Activated CD8-positive, alpha-beta memory T cell treated with anti-CD3 and anti-CD28 coated beads for 24 hours (primary cell): ENCODE data around the gene DGKB.

Experiments
- DNase-seq: peaks from one replicate; pipeline ENCODE4 v3.0.0-alpha.2; 2020

Gene DGKB

DNA sequence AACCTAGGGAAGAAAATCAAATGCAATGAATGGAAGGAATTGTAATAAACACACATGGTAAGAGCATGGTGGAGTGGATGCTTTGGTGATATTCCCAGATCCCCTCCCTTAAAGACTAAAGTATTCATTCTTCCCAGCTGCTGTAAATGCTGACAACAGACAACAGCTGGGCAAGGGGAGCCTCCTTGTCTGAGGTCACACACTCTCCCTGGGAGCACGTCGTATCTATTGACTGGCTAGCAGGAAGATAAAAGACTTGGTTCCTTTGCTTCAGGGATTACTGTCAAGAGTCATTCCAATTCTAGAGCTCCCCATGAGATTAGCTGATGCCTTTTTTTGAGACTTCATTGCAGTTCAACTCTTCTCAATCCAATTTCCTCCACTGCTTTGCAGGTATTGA lies 469.6 kb downstream of the DGKB start:
- no peak for DNase-seq

DNA sequence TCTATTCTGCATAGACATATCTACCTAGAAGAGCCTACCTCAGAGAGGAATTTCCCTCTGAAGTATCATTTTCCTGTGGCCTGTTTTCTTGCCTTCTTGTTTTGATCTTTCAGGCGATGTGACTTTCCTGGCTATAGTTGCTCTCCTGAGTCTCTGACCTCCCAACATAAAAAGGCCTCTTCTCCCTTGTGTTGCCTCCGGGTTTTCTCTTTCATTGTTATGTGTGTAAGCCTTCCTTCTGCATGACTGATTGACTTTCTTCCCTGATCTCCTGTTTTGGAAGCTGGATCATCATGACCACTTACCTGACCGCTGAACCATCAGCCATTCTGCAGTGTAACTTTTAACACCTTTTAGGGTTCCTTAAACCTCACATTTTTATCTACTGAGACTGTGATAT lies 471.6 kb downstream of the DGKB start:
- no peak for DNase-seq

GRCh38 chr7:14425559-14425958 lies 477.0 kb downstream of the DGKB start:
- DNase-seq: no peak

GRCh38 chr7:14424675-14425074 lies 477.9 kb downstream of the DGKB start:
- no peak for DNase-seq

GRCh38 chr7:14420768-14421167 lies 481.8 kb downstream of the DGKB start:
- DNase-seq: no peak

- DNase-seq: no peak
Measured at GRCh38 chr7:14419531-14419930, 483.0 kb downstream of the DGKB start.

GRCh38 chr7:14418633-14419032 lies 483.9 kb downstream of the DGKB start:
- no peak for DNase-seq

DNA sequence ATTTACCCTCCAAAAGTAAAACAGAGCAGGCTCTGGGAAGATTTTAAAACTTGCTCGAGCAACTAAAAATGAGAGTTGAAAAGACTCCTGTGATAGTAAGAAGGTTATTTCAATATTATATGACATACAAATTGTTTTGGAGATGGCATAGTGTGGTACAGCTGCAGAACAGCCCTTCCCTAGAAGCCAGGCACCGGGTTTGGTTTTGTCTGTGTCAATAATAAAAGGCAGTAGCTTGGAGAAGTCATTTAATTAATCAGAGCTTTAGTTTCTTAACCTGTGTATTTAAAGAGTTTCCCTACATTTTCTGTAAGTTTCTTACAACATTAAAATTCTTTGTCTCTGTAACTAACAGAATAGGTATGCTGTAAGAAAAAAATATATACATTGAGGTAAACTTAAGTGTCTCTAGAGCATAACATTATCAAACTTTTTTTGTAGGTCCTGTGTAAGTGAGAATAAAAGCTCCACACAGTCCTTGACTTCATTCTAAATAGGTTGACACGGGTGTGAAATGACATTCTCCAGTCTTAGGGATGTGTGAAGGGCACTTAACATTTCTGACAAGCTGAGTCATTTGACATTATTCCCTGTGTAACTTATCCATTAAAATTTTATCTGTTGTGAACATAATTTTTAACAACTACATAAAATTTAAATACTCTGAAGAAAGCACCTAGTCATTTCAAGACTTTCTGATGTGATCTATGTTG lies 488.1 kb downstream of the DGKB start:
- DNase-seq: no peak

DNA sequence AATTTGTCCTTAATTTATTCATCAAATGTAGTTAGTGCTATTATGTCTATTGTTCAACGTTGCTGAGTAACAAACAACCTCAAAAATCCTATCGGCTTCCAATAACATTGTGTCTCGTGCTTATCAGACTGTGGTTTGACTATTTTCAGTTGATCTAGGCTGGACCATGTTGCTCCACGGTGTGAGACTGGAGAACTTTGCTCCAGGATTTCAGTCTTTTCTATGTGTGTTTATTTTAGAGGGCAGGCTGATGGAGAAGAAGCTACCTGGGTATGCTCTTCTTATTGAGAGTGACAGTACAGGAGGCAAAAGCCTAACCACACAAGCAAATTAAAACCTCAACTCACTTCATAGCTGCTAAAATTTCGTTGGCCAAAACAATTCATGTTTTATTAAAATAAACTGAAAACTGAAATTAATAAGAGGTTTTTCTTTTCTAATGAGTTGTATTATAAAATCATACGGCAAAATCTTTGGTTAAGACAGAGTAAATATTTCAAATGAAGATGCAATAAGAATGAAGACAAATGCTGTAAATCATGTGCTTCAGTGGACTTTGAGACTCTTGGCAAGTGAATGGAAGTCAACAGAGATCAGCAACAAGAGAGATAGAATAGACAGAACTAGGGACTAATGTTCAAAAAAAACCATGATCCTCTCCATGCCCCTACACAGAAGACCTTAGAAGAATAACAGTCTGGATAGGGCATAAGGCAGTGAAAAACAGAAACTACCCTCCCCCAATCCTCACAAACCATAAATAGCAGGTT lies 495.1 kb downstream of the DGKB start:
- no peak for DNase-seq

DNA sequence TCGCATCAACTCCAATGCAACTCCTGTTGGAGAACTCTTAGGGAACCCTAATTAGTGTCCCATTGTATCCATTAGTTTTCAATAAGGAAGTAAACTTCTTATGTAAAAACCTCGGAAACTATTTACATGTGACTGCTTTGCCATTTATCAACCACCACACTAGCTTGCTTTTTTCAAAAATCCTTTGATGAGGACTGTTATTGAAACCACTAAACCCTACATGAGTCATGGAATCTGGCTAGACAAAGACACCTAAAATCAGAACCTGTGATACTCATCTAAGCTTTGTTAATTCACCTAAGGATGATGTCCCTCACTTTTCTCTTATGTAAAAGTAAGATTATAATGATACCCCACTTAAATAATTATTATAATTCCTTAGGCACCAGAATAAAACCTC lies 499.0 kb downstream of the DGKB start:
- DNase-seq: no peak

DNA sequence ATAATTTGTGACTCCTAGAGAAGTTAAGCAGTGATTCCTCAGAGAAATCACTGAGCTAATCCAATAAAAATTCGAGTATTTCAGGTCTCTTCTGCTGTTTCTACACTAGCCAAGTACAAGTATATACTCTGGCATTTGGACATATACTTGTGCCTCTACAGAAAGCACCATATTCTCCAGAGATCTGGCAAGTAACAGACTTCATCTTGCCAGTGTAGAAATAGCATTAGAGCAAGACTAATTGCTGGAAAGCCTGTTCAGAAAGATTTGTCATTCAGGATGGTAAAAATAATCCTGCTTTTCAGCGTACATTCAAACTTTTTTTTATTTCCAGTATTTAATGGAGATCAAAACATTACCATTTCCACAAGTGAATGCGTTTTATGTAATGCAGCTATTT lies 502.3 kb downstream of the DGKB start:
- no peak for DNase-seq

GRCh38 chr7:14398526-14398925 lies 504.0 kb downstream of the DGKB start:
- DNase-seq: no peak

DNA sequence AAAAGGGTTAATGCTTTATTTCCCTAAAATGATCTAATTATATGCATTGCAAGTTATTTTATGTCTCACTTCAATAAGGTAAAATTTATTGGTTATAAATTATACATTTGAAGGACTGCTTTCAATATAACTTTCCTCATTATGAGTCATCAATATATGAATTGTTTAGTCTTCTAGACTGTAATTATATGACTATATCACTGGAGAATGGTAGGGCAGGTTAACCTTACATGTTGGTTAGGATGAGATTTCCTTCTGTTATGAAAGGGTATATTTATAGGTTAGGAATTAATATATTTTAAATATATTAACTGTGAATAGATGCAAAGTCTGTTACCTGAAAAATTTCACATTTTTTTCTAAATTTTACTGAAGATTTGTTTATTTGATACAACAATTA lies 506.7 kb downstream of the DGKB start:
- no peak for DNase-seq

DNA sequence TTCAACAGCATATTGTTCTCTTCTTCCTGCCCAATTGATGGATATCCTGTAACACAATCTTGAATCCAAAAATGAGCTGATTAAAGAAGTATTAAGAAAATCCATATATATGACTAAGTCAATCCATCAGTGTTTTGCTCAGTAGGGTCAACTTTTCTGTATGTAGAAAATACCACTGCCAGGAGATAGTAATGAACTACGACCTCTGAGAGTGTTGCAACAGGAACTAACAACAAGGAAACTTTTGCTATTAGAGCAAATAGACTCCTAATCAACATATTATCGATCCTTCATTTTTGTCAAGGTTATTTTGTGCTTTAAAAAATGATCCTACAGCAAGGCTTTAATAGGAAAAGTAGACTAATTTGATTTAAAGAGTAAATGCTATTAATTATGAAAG lies 507.8 kb downstream of the DGKB start:
- no peak for DNase-seq

DNA sequence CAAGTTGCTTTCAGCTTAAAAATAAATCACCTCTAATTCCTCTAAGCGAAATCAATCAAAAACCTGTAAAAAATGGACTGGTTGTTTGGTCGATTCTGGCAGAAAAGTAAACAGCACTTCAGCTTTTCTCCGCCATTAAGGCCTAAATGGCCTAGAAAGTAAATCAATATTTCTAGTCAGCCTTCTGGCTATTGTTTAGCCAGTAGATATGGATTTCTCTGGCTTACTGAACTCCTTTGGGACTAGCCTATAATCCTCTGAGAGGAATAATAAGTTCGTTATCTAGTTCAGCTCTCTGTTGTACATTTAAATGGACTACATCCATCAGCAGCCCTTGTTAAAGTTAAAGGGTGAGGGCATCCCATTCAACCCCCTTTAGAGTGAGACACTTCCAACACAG lies 513.0 kb downstream of the DGKB start:
- no peak for DNase-seq

GRCh38 chr7:14389181-14389591 lies 513.4 kb downstream of the DGKB start:
- no peak for DNase-seq

GRCh38 chr7:14385074-14385473 lies 517.5 kb downstream of the DGKB start:
- DNase-seq: no peak

DNA sequence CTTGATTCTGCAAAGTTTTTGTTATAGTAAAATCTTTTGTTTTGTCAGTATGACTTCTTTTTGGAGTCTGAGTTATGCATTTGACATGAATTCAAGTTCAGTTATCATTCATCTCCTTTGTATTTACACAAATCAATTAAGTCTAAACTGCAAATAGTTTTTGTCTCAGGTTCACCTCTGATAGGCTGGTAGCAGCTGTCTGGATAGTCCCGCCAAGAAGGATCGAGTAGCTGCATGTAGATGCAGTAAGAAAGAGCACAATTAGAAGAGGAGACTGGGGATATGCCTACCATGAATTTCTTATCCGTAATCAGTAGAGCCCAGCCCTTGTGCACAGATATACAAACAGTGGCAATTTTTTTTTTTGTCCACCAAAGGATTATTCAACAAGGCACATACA lies 520.6 kb downstream of the DGKB start:
- DNase-seq: no peak

DNA sequence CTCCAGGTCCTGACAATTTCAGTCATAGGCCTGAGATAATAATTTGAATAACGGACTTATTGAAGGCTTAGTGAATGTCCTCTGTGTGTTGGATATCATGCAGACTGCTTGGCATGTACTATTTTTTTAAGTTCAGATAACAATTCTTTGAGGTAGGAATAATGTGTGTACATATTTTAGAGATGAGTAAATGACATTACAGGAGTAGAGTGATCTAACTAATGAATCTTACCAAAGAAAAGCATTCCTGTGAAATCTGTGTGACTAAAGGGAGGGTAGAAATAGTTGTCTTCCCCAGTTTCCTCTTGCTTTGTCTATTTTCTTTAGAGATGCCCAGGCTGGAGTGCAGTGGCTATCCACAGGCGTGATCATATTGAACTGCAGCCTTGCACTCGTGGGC lies 521.2 kb downstream of the DGKB start:
- no peak for DNase-seq

DNA sequence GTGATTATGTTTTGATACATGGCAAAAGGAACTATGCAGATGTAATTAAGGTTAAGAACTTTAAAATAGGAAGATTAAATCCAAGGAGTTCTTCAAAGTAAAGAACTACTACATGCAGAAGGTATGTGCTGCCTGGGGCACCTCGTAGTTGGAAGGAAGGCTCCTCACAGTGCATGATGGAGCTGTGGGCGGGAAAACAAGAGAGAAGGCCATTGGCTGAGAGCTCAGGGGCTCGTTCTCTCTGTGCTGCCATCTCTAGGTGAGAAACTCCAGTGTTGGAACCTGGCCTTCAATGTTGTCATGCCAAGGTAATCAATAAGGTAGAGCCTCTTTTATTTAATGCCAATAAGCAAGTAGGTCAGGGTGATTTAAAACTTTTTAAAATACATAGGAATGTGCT lies 521.7 kb downstream of the DGKB start:
- DNase-seq: no peak

DNA sequence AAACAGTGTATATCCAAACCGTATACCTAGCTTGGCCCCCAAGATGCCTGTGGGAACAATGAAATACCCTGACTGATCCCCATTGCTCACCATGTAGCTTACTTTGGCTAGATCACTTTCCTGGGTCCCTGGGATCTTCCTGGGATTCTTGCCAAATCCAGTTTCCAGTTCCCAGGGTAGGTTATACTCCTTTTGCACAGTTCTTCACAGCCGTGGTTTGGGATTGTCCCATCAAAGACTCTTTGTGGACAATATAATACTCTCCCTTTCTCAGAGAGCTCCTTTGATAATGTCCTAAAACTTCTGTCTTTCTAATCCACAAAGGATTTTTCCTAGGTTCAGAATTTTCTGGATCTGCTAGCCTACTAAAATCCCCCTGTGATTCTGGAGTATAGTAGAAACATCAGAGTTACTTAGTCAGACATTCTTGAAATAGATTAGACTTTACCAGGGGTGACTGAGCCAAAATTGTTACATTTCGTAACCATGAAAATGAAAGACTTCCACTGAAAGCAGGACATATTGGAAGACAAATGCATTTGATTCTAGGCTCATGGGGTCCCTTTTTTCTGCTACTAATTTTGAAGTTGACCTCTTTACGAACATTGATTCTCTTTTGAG lies 524.8 kb downstream of the DGKB start:
- no peak for DNase-seq

DNA sequence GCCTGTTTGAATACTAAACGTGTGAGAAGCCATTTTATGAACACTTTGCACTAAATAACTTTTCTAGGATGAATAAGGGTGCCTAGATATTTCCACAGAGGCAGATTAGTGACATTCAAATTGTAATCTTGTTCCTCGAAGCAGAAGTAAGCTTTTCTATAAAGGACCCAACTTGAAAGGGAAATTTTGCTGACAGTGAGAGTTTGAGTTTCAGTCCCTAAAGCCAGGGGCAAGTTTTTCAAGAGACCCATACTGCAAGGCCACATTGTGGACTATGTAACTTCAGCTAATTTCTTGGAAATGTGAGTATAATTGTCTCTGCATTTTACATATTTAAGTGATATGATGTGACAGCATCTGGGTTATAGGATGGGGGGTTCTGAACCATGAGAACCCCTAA lies 525.8 kb downstream of the DGKB start:
- no peak for DNase-seq

- DNase-seq: no peak
Measured at GRCh38 chr7:14375998-14376397, 526.6 kb downstream of the DGKB start.

DNA sequence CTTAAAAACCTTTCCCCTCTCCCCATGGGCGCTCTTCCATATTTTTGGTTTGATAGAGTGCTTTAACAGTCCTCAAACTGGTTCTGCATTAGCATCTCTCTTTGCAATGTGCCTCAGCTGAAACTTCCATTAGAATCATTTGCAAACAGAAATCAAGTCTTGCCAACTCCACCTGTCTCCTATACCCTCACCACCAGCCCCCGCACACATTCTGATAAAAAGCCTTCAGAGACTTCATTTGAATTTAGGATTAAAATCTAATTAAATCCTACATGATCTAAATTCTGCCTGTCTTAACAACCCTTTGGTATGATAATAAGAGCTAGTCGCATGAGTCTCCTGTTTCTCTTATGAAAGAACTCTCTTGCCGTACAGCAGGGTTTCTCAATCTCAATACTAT lies 528.2 kb downstream of the DGKB start:
- no peak for DNase-seq
